CD4-positive, alpha-beta T cell (primary cell): Measurements from ENCODE around the gene MOGAT3. TPM values are rescaled to one million over a fixed set of nuclear protein-coding genes. Genes with fewer than 3 reads are reported as not detected.

Source experiments
- ATAC-seq: fragments of 200-7000 bp; cut with Tn5 transposase; one replicate; pipeline ENCODE4 v1.10.0; 2022; ENCODE audit warnings: mild to moderate bottlenecking; ENCODE audit not compliant: poor library complexity
- CTCF ChIA-PET: fragments of 350-600 bp; sonication (Branson Sonifier 250); formaldehyde crosslinking; loops from one replicate; lab custom pipeline; 2021; ENCODE audit warnings: antibody characterized with exemption, inconsistent platforms; lab: Charles Lee
- POLR2A ChIA-PET: fragments of 350-600 bp; sonication (Branson Sonifier 250); formaldehyde crosslinking; loops from one replicate; lab custom pipeline; 2021; ENCODE audit warnings: antibody characterized with exemption, inconsistent platforms; lab: Charles Lee
- DNase-seq, 14 experiments: peaks; one replicate each; pipeline ENCODE4 v3.0.0-alpha.2; 2013 to 2020; ENCODE audit warnings: mixed read lengths in 2 of 14
- H3K27ac ChIP-seq, 2 donors: one replicate each; pipeline versions ENCODE4 v1.5.1 to v1.7.0; 2013; ENCODE audit warnings: low read length in 2 of 2, low read depth in 1 of 2, mild to moderate bottlenecking in 1 of 2
- H3K27me3 ChIP-seq, 2 experiments: 1 replicate in 1 of 2; 2 replicates in 1 of 2; pipeline versions ENCODE4 v1.6.1 to v1.7.0; 2013; ENCODE audit warnings: low read length in 2 of 2, control low read depth in 1 of 2, mild to moderate bottlenecking in 1 of 2, moderate library complexity in 1 of 2; ENCODE audit not compliant: insufficient read depth in 2 of 2, control insufficient read depth in 1 of 2
- H3K36me3 ChIP-seq: one replicate; pipeline ENCODE4 v1.6.1; 2013; ENCODE audit warnings: low read length, control low read depth; ENCODE audit not compliant: insufficient read depth
- H3K4me1 ChIP-seq: one replicate; pipeline ENCODE4 v1.6.1; 2013; ENCODE audit warnings: low read length, control low read depth; ENCODE audit not compliant: insufficient read depth
- H3K4me3 ChIP-seq: one replicate; pipeline ENCODE4 v1.5.1; 2013; ENCODE audit warnings: mild to moderate bottlenecking, low read length, moderate library complexity
- H3K9me3 ChIP-seq, 2 experiments: 1 replicate in 1 of 2; 2 replicates in 1 of 2; pipeline versions ENCODE4 v1.6.1 to v1.7.0; 2013; ENCODE audit warnings: low read length in 2 of 2, mild to moderate bottlenecking in 2 of 2, control low read depth in 1 of 2, moderate library complexity in 1 of 2; ENCODE audit not compliant: control insufficient read depth in 1 of 2, insufficient read depth in 1 of 2
- H3K27ac Mint-ChIP-seq: one replicate; pipeline ENCODE4 v1.8.0; 2020; ENCODE audit warnings: mixed read lengths
- H3K27me3 Mint-ChIP-seq: one replicate; pipeline ENCODE4 v1.8.0; 2021; ENCODE audit warnings: mixed read lengths
- H3K36me3 Mint-ChIP-seq: one replicate; pipeline ENCODE4 v1.8.0; 2021; ENCODE audit warnings: low read depth, mixed read lengths
- H3K4me1 Mint-ChIP-seq: one replicate; pipeline ENCODE4 v1.8.0; 2021; ENCODE audit warnings: low read depth, mixed read lengths
- H3K4me3 Mint-ChIP-seq: one replicate; pipeline ENCODE4 v1.8.0; 2020; ENCODE audit warnings: mild to moderate bottlenecking, mixed read lengths
- H3K9me3 Mint-ChIP-seq: one replicate; pipeline ENCODE4 v1.8.0; 2020; ENCODE audit warnings: mixed read lengths
- CTCF ChIP-seq: fragments of 200-600 bp; IDR thresholded peaks from one replicate; pipeline ENCODE4 v1.8.0; 2022; ENCODE audit warnings: antibody characterized with exemption, mild to moderate bottlenecking
- intact Hi-C, 2 experiments: fragments of 100-400 bp; cut with DNase I in 1 of 2; cut with micrococcal nuclease in 1 of 2; formaldehyde crosslinking; loops; one replicate each; pipeline versions ENCODE4 v1.15.1 to v1.9.0; 2023 to 2025; cut with DNase I, micrococcal nuclease
- total RNA-seq, 174 experiments: library from RNA in 2 of 174; stranded (reverse) in 2 of 174; gene quantifications; one replicate each; pipeline ENCODE4 v1.2.3 and lab custom pipeline; 2021 to 2026

MOGAT3 gene
- total RNA-seq, 2 experiments from 2014 or later = 0.11 TPM; not detected in 1

DNA sequence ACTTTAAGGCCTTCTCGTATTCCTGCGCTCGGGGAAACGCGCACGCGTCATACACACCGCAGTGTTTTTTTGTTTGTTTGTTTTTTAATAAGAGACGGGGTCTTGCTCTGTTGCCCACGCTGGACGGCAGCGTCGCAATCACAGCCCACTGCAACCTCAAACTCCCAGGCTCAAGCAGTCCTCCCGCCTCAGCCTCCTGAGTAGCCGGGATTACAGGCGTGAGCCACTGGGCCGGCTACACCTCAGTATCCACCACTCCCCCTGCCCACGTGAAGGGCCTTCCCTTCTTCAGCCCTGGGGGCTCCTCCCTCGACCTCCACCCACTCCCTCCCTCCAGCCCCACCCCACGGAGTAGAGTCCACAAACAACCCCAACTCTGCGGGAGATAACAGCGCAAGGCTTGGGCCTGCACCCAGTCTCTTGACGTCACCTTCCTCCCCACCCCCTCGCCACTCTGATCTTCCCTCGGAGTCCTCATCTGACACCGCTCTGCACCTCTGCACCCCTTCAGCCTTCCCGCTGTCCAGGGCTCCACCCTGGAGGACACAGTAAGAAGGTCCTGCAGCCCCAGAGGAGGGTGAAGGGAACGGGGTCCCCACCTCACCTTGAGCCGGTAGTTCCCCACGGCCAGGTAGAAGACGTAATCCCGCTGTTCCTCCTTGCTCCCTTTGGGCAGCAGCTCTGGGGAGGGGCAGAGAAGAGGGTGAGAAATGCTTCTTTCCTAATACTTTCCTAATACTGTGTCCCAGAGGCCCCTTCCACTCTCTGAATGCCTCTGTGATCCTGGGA lies 39.6 kb upstream of the MOGAT3 start:
- Mint-ChIP-seq H3K27me3 (no peaks in the 10 kb centered on the region), H3K4me1 (peaks cover 28% of the 10 kb centered on the region), H3K4me3 (no peak overlapping the region), H3K27ac (no peak overlapping the region), H3K36me3 (peaks cover 37% of the 10 kb centered on the region), H3K9me3 (no peaks in the 10 kb centered on the region)
- H3K4me3 ChIP-seq = no peak overlapping the region
- ATAC-seq (no peak), DNase-seq (no peak)
- intact Hi-C loops = loop anchor here in 1 of 2 experiments (5.0 kb wide), 2 partner anchors 153 to 363 kb away; partner anchors contain the start of genes SRRT and TRIM56
- no peak for TF ChIP-seq CTCF
- no peak overlapping the region for H3K27ac ChIP-seq
- H3K36me3 ChIP-seq = peaks cover 51% of the 10 kb centered on the region
- CTCF ChIA-PET = no interaction called here
- H3K27me3 ChIP-seq = no peaks in the 10 kb centered on the region
- H3K9me3 ChIP-seq = no peaks in the 10 kb centered on the region
- H3K4me1 ChIP-seq = peaks cover 21% of the 10 kb centered on the region
- POLR2A ChIA-PET = no interaction called here

DNA sequence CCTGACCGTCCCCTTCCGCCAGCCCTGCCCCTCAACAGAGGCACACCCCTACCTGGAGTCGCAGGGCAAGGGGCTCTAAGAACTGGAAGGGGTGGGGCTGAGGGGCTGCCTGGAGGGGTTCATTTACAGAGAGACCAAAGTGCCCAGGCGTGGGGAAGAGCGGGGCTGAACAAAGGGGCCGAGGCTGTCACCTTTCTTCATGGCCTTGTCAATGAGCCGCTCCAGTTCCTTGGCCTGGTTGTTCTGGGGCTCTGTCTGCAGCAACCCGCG lies 39.0 kb upstream of the MOGAT3 start:
- no peak overlapping the region for H3K4me3 ChIP-seq
- peaks cover 22% of the 10 kb centered on the region for H3K4me1 Mint-ChIP-seq
- peaks cover 51% of the 10 kb centered on the region for H3K36me3 ChIP-seq
- H3K4me1 ChIP-seq = peaks cover 16% of the 10 kb centered on the region
- H3K27ac ChIP-seq = no peak overlapping the region
- ChIA-PET POLR2A (no interaction called here), CTCF (no interaction called here)
- no peaks in the 10 kb centered on the region for H3K9me3 ChIP-seq
- H3K36me3 Mint-ChIP-seq = peaks cover 33% of the 10 kb centered on the region
- no peak for ATAC-seq
- H3K9me3 Mint-ChIP-seq = no peaks in the 10 kb centered on the region
- H3K27me3 Mint-ChIP-seq = no peaks in the 10 kb centered on the region
- H3K4me3 Mint-ChIP-seq = no peak overlapping the region
- intact Hi-C loops = loop anchor here in 1 of 2 experiments (5.0 kb wide), 2 partner anchors 153 to 363 kb away; partner anchors contain the start of genes SRRT and TRIM56
- no peak for TF ChIP-seq CTCF
- no peak for DNase-seq
- H3K27me3 ChIP-seq = no peaks in the 10 kb centered on the region
- no peak overlapping the region for H3K27ac Mint-ChIP-seq

DNA sequence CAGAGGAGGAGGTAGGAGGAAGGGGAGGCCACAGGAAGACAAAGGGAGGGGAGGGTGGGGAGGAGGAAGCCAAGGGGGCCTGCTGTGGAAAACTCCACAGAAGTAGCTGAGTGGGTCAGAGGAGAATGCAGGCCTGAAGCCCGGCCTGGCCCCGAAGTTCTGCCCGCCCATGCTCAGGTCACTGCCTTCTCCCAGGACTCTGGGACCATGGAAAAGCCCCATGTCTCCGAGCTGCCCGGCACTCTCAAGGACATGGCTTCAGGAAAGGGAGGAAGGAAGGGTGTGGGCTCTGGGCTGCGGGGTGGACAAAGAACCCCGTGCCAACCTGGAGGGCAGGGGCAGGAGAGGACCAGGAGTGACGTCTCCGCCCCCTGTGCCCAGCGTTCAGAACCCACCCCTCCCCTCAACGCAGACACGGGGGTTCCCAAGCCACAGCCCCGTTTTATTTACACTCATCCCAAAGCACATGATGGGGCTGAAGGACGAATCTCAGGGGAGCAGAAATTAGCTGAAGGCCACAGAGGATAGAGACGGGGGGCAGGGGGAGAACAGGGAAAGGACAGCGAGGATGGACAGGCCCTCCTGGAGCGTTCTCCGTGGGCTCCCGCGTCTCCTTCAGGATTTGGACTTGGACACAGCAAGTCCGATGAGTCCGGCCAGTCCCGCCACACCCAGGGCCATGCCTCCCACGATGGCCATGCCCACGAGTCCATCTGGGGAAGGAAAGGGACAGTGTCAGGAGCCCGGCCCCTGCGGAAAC lies 38.5 kb upstream of the MOGAT3 start:
- Histone ChIP-seq H3K9me3 (no peaks in the 10 kb centered on the region), H3K4me1 (peaks cover 15% of the 10 kb centered on the region), H3K27me3 (no peaks in the 10 kb centered on the region), H3K27ac (no peak overlapping the region), H3K36me3 (peaks cover 51% of the 10 kb centered on the region), H3K4me3 (no peak overlapping the region)
- no peaks in the 10 kb centered on the region for H3K9me3 Mint-ChIP-seq
- intact Hi-C loops = no loop called here
- POLR2A ChIA-PET = no interaction called here
- H3K36me3 Mint-ChIP-seq = peaks cover 27% of the 10 kb centered on the region
- H3K4me1 Mint-ChIP-seq = peaks cover 17% of the 10 kb centered on the region
- no peaks in the 10 kb centered on the region for H3K27me3 Mint-ChIP-seq
- no peak for DNase-seq
- TF ChIP-seq CTCF = no peak
- ATAC-seq = no peak
- H3K4me3 Mint-ChIP-seq = no peak overlapping the region
- H3K27ac Mint-ChIP-seq = no peak overlapping the region
- CTCF ChIA-PET = no interaction called here
